Natural killer cell treated with Interleukin-12 subunit alpha and Interleukin-12 subunit beta and Interleukin-15 and Interleukin-18, amount 100 ng/mL, for 72 hours (primary cell): Measurements from ENCODE around the gene TMEM61. TPM values are rescaled to one million over a fixed set of nuclear protein-coding genes. Genes with fewer than 3 reads are reported as not detected.

ENCODE experiments used
- ATAC-seq, 2 donors: fragments of 150-1000 bp; cut with Tn5 transposase in 1 of 2; sonication (Bioruptor Pico), chemical (Tn5 transposase) in 1 of 2; 2 replicates each; pipeline ENCODE4 v1.10.0; 2021
- DNase-seq: peaks from one replicate; pipeline ENCODE4 v3.0.0; 2022; ENCODE audit warnings: low spot score
- H3K27ac Mint-ChIP-seq, 2 donors: 1 replicate in 1 of 2; 2 replicates in 1 of 2; pipeline ENCODE4 v1.8.0; 2022; ENCODE audit warnings: mixed read lengths in 2 of 2, mild to moderate bottlenecking in 1 of 2, moderate library complexity in 1 of 2
- H3K27me3 Mint-ChIP-seq, 2 donors: 1 replicate in 1 of 2; 2 replicates in 1 of 2; pipeline ENCODE4 v1.8.0; 2022; ENCODE audit warnings: mixed read lengths in 2 of 2
- H3K36me3 Mint-ChIP-seq: one replicate; pipeline ENCODE4 v1.8.0; 2022; ENCODE audit warnings: mixed read lengths
- H3K4me1 Mint-ChIP-seq, 2 donors: 1 replicate in 1 of 2; 2 replicates in 1 of 2; pipeline ENCODE4 v1.8.0; 2022; ENCODE audit warnings: low read depth in 2 of 2, mixed read lengths in 2 of 2, mild to moderate bottlenecking in 1 of 2
- H3K4me3 Mint-ChIP-seq: one replicate; pipeline ENCODE4 v1.8.0; 2022; ENCODE audit warnings: mixed read lengths
- H3K9me3 Mint-ChIP-seq: 2 replicates; pipeline ENCODE4 v1.8.0; 2022; ENCODE audit warnings: mixed read lengths
- total RNA-seq, 2 donors: library from RNA; stranded (reverse); gene quantifications; one replicate each; pipeline ENCODE4 v1.2.3, GENCODE V29; 2022

TMEM61 gene
- total RNA-seq, 2 donors from 2014 or later = not detected

DNA sequence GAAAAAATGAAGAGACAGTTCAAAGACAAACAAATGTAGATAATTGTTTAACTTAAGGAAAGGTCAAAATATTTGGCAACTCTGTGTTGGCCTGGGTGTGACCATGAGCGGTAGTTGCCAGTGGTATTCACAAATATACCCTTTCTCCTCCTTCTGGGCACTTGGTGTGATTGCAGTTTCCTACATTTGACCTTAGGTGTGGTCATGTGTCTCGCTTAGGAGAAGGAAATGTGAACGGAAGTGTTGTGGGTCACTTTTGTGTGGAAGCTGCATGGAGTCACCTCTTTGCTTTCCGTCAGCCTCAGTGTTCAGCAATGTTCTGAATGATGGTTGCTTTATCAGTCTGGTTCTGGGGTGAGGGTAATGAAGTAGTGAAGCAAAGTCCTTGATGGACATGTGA is 55.5 kb downstream of the TMEM61 start:
- Mint-ChIP-seq H3K36me3 (no peaks in the 10 kb centered on the region), H3K27me3 (peaks cover 42 to 57% of the 10 kb centered on the region in 2 donors), H3K9me3 (no peaks in the 10 kb centered on the region), H3K4me3 (no peak overlapping the region), H3K4me1 (peaks cover 2 to 6% of the 10 kb centered on the region in 2 donors), H3K27ac (no peak overlapping the region)
- no peak for ATAC-seq
- no peak for DNase-seq

DNA sequence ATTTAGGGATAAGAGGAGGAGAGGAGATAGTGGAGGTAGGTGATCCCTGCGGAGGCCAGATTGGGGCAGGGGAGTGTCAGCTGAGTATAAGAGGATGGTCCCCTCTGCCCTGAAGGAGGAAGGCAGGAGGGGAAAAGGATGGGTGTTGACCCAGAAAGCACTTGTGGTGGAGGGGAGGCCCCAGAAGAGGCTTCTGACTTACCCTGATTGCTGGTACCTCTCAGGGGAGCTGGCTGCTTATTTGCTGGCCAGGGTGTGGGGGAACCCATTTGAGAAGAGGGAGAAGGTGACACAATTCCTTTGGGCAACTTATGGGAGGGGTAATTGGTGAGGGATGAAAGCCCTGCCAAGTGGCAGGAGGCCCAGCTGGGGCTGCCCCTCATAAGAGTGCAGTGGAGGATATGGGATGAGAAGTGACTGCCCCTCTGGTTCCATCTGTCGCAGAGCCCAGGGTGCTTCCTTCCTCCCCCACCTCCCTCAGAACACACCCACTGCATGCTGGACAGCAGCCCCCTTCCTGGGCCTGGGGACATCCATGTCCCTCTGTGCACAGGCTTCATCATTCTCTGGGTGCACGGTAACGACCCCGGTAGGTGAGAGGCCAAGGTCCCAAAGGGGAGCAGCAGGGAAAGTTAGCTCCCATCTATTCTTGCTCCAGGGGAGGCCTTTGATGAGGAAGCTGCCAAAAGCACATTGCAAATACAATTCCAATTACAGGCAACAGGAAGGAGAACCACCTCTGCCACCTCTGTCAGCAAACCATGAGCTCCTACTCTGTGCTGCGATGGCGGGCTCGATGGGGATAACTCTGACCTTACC is 57.5 kb downstream of the TMEM61 start:
- Mint-ChIP-seq H3K4me3 (no peak overlapping the region), H3K27ac (peak overlapping the region in 1 of 2 donors; percentile 46), H3K4me1 (peaks cover 2 to 6% of the 10 kb centered on the region in 2 donors), H3K9me3 (no peaks in the 10 kb centered on the region), H3K27me3 (peaks cover 51 to 54% of the 10 kb centered on the region in 2 donors), H3K36me3 (no peaks in the 10 kb centered on the region)
- ATAC-seq = peak in 1 of 2 donors; percentile 17
- no peak for DNase-seq

DNA sequence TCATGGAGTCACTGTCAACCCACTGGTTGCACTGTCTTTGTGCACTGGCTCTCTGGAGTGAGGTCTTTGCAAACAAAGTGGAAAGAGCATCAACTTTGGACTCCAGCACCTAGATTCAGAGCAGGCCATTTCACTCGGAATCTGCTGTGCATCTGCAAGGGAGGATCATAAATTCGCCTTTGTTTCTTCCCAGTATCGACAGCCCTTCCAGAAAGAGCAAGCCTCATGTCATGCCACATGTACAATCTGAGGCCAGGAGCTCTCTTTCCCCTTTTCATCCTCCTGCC is 58.1 kb downstream of the TMEM61 start:
- no peaks in the 10 kb centered on the region for H3K9me3 Mint-ChIP-seq
- ATAC-seq = no peak
- peaks cover 2 to 6% of the 10 kb centered on the region in 2 donors for H3K4me1 Mint-ChIP-seq
- no peaks in the 10 kb centered on the region for H3K36me3 Mint-ChIP-seq
- H3K27ac Mint-ChIP-seq = no peak overlapping the region
- no peak for DNase-seq
- H3K27me3 Mint-ChIP-seq = peaks cover 48% of the 10 kb centered on the region in 2 donors
- no peak overlapping the region for H3K4me3 Mint-ChIP-seq

DNA sequence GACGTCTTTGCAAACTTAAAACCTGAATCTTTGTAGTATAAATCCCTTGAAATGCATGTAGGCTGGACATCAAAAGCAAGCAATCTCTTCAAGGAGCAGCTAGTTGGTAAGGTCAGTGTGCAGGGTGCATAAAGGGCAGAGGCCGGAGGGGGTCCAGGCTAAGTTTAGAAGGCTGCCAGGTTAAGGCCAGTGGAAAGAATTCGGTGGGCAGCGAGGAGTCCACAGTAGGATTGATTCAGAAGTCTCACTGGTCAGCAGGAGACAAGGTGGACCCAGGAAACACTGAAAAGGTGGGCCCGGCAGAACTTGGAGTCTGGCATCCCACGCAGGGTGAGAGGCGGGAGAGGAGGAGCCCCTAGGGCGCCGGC is 58.5 kb downstream of the TMEM61 start:
- no peak overlapping the region for H3K4me3 Mint-ChIP-seq
- peaks cover 2 to 6% of the 10 kb centered on the region in 2 donors for H3K4me1 Mint-ChIP-seq
- H3K27ac Mint-ChIP-seq = no peak overlapping the region
- ATAC-seq (no peak), DNase-seq (no peak)
- peaks cover 46 to 52% of the 10 kb centered on the region in 2 donors for H3K27me3 Mint-ChIP-seq
- H3K9me3 Mint-ChIP-seq = no peaks in the 10 kb centered on the region
- H3K36me3 Mint-ChIP-seq = no peaks in the 10 kb centered on the region

DNA sequence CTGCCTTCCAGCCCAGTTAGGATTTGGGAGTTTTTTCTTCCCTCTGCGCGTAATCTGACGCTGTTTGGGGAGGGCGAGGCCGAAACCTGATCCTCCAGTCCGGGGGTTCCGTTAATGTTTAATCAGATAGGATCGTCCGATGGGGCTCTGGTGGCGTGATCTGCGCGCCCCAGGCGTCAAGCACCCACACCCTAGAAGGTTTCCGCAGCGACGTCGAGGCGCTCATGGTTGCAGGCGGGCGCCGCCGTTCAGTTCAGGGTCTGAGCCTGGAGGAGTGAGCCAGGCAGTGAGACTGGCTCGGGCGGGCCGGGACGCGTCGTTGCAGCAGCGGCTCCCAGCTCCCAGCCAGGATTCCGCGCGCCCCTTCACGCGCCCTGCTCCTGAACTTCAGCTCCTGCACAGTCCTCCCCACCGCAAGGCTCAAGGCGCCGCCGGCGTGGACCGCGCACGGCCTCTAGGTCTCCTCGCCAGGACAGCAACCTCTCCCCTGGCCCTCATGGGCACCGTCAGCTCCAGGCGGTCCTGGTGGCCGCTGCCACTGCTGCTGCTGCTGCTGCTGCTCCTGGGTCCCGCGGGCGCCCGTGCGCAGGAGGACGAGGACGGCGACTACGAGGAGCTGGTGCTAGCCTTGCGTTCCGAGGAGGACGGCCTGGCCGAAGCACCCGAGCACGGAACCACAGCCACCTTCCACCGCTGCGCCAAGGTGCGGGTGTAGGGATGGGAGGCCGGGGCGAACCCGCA is 59.1 kb downstream of the TMEM61 start, which contains the start of gene PCSK9:
Gene PCSK9, plus strand, starts transcription at position 207 of the 741 bp plus-strand sequence. Its CDS starts 290 bp downstream, at position 497.
- Mint-ChIP-seq H3K27ac (no peak within 1 kb of the TSS), H3K4me1 (peaks cover 2 to 6% of the 10 kb centered on the region in 2 donors), H3K4me3 (no peak within 1 kb of the TSS), H3K9me3 (no peaks in the 10 kb centered on the region), H3K27me3 (peaks cover 46 to 52% of the 10 kb centered on the region in 2 donors), H3K36me3 (no peaks in the 10 kb centered on the region)
- ATAC-seq (peak in 1 of 2 donors; percentile 22), DNase-seq (no peak)

DNA sequence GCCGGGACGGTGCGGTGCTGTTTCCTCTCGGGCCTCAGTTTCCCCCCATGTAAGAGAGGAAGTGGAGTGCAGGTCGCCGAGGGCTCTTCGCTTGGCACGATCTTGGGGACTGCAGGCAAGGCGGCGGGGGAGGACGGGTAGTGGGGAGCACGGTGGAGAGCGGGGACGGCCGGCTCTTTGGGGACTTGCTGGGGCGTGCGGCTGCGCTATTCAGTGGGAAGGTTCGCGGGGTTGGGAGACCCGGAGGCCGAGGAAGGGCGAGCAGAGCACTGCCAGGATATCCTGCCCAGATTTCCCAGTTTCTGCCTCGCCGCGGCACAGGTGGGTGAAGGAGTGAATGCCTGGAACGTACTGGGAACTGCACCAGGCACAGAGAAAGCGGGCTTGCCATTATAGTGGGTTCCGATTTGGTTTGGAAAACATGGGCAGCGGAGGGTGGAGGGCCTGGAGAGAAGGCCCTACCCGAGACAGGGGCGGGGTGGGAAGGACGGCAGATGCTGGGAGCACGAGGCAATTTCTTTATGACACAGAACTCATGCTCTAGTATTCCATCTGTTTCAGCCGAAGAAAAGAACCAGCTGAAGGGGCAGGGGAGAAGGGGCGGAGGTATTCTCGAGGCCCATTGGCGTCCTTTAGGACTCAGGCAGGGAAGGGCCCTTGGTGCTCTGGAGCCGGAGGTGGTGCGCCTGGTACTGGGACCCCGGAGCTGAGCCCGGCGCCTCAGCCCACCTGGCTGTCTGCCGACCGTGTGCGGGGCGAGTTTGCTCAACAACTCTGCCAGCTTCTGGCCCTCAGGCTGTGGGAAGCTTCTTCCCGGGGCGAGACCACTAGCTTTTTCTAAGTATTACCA is 59.9 kb downstream of the TMEM61 start:
- H3K4me3 Mint-ChIP-seq = no peak overlapping the region
- no peaks in the 10 kb centered on the region for H3K9me3 Mint-ChIP-seq
- H3K27ac Mint-ChIP-seq = no peak overlapping the region
- DNase-seq (no peak), ATAC-seq (no peak)
- H3K36me3 Mint-ChIP-seq = no peaks in the 10 kb centered on the region
- peaks cover 2 to 6% of the 10 kb centered on the region in 2 donors for H3K4me1 Mint-ChIP-seq
- H3K27me3 Mint-ChIP-seq = peaks cover 43 to 47% of the 10 kb centered on the region in 2 donors

DNA sequence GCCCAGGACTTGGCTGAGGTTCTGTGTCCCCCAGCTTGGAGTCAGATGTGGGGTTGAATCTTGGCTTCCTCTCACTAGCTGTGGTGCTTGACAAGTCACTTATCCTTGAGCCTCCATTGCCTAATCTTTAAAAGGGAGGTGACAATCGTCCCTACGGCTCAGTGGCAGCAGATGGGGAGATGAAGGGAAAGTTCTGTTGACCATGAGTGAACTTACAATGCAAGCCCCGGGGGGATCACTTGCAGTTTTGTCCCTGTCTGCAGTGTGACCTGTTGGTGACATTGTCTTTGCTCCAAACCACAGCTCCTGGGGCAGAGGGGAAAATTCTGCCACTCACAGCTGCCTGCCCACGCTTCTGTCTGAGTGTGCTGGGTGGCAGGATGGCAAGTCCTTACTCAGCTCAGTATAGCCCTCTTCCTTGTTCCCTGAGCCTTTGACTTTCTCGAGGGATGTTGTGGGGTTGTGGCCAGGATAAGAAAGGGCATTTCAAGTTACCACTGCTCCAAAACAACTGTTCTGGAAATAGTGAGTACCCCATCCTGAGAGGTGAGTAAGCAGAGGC is 60.6 kb downstream of the TMEM61 start:
- no peak for DNase-seq
- H3K27me3 Mint-ChIP-seq = peaks cover 36 to 41% of the 10 kb centered on the region in 2 donors
- H3K36me3 Mint-ChIP-seq = no peaks in the 10 kb centered on the region
- no peak overlapping the region for H3K27ac Mint-ChIP-seq
- H3K4me1 Mint-ChIP-seq = peaks cover 0 to under 1% of the 10 kb centered on the region in 2 donors
- no peaks in the 10 kb centered on the region for H3K9me3 Mint-ChIP-seq
- H3K4me3 Mint-ChIP-seq = no peak overlapping the region
- no peak for ATAC-seq

DNA sequence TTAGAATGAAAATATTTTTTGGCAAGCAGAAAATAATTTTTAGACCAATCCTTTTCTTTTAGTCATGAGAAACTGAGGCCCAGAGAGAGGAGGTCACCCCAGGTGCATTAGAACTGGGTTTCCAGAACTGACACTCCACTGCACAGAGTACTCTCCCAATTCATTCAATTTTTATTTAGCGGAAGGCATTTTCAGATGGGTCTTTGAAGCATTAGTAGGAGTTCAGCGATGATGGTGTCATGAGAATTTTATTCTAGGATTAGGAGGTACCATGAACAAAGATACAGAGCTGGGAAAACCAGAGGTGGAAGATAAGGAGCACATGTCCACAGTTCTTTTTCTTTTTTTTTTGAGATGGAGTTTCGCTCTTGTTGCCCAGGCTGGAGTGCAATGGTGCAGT is 61.2 kb downstream of the TMEM61 start:
- Mint-ChIP-seq H3K27me3 (peaks cover 30 to 37% of the 10 kb centered on the region in 2 donors), H3K9me3 (no peaks in the 10 kb centered on the region), H3K36me3 (no peaks in the 10 kb centered on the region), H3K4me3 (no peak overlapping the region), H3K27ac (no peak overlapping the region), H3K4me1 (no peaks in the 10 kb centered on the region)
- ATAC-seq = no peak
- no peak for DNase-seq

Other genes with a start within 250 kb of the TMEM61 start
- 1 to 10 TPM; 4.6 to 4.9 TPM for gene PARS2, start 216.1 kb upstream of the TMEM61 start, total RNA-seq
- gene TTC22, start 179.3 kb upstream of the TMEM61 start, total RNA-seq = 1 to 10 TPM; 1.5 to 2.1 TPM
- 100 to 1,000 TPM; 124 to 187 TPM for gene DHCR24, start 93.4 kb upstream of the TMEM61 start, total RNA-seq
- not detected for gene BSND, start 18.3 kb downstream of the TMEM61 start, total RNA-seq
- gene PCSK9, start 58.9 kb downstream of the TMEM61 start, total RNA-seq = not detected
- gene USP24, start 234.7 kb downstream of the TMEM61 start, total RNA-seq = 10 to 100 TPM; 66.8 to 83.1 TPM